CD1c-positive myeloid dendritic cell (primary cell): Measurements from ENCODE around the gene GKN1.
A peak's percentile ranks its signal among the peaks of the same experiment; 100 is the strongest.

ENCODE experiments used
- DNase-seq: peaks from one replicate; pipeline ENCODE4 v3.0.0-alpha.2; 2016; ENCODE audit errors: extremely low spot score

GKN1 gene

GRCh38 chr2:69007603-69008002 is 33.2 kb downstream of the GKN1 start:
- DNase-seq: no peak

GRCh38 chr2:69010437-69011194 is 36.2 kb downstream of the GKN1 start:
- DNase-seq: no peak

GRCh38 chr2:69011611-69012157 is 37.2 kb downstream of the GKN1 start:
- no peak for DNase-seq

GRCh38 chr2:69012310-69013141 is 38.1 kb downstream of the GKN1 start:
- DNase-seq: peak; percentile 44

- DNase-seq: no peak
Observed at GRCh38 chr2:69013142-69013839, 38.9 kb downstream of the GKN1 start, which contains the start of gene ANTXR1. Gene ANTXR1, plus strand, starts transcription at chr2:69013179. Its CDS starts 321 bp downstream, at chr2:69013500.

GRCh38 chr2:69013840-69014821 is 39.7 kb downstream of the GKN1 start:
- no peak for DNase-seq

- DNase-seq: no peak
Observed at GRCh38 chr2:69017080-69017479, 42.6 kb downstream of the GKN1 start.

- DNase-seq: no peak
Observed at GRCh38 chr2:69017835-69018234, 43.4 kb downstream of the GKN1 start.

GRCh38 chr2:69018678-69019095 is 44.3 kb downstream of the GKN1 start:
- no peak for DNase-seq

GRCh38 chr2:69020496-69021426 is 46.3 kb downstream of the GKN1 start:
- DNase-seq: no peak

GRCh38 chr2:69021727-69022126 is 47.3 kb downstream of the GKN1 start:
- DNase-seq: no peak

- no peak for DNase-seq
Observed at GRCh38 chr2:69022548-69022947, 48.1 kb downstream of the GKN1 start.

GRCh38 chr2:69023236-69023635 is 48.8 kb downstream of the GKN1 start:
- DNase-seq: no peak

- peak; percentile 79 for DNase-seq
Observed at GRCh38 chr2:69026026-69026425, 51.6 kb downstream of the GKN1 start.

- DNase-seq: no peak
Observed at GRCh38 chr2:69026691-69027459, 52.4 kb downstream of the GKN1 start.
